Pancreas (tissue), 10 donors: ENCODE data around the gene KCNMA1. TPM values are rescaled to one million over a fixed set of nuclear protein-coding genes. Genes with fewer than 3 reads are reported as not detected.
A peak's percentile ranks its signal among the peaks of the same experiment; 100 is the strongest.

Source experiments
- ATAC-seq, 4 donors: fragments of 200-7000 bp; cut with Tn5 transposase; one replicate each; pipeline versions ENCODE4 v1.8.0 to v1.9.1; 2020; ENCODE audit warnings: mild to moderate bottlenecking in 4 of 4, moderate library complexity in 4 of 4
- DNase-seq, 6 donors: peaks; one replicate each; pipeline ENCODE4 v3.0.0-alpha.2; 2020
- FAIRE-seq: peaks from 2 replicates; lab custom pipeline; 2012; peaks lifted over from hg19 to GRCh38; lab: Jason Lieb, UNC
- H3K27ac ChIP-seq, 4 donors: fragments of 200-600 bp; sonication (generic); 1 replicate in 3 of 4; 2 replicates in 1 of 4; pipeline versions ENCODE4 v1.5.0 to v1.8.0; 2020
- H3K27me3 ChIP-seq, 4 donors: fragments of 200-600 bp; one replicate each; pipeline ENCODE4 v1.8.0; 2021
- H3K36me3 ChIP-seq, 3 donors: fragments of 200-600 bp; sonication (generic) in 1 of 3; one replicate each; pipeline versions ENCODE4 v1.5.0 to v1.8.0; 2020 to 2021
- H3K4me1 ChIP-seq, 3 donors: fragments of 200-600 bp; one replicate each; pipeline ENCODE4 v1.8.0; 2021
- H3K4me3 ChIP-seq, 4 donors: fragments of 200-600 bp; sonication (generic) in 2 of 4; one replicate each; pipeline versions ENCODE4 v1.5.0 to v1.8.0; 2020 to 2021
- H3K9me3 ChIP-seq, 4 donors: fragments of 200-600 bp; one replicate each; pipeline ENCODE4 v1.8.0; 2021
- CTCF ChIP-seq, 4 donors: fragments of 200-600 bp; sonication (generic) in 3 of 4; IDR thresholded peaks; one replicate each; pipeline versions ENCODE4 v1.5.0 to v1.8.0; 2021; ENCODE audit warnings: antibody characterized with exemption in 4 of 4
- WGBS, 2 donors: extraction: QIAGEN DNeasy Blood & Tissue Kit; methylation state at CpG; one replicate each; pipeline ENCODE4 v1.1.7; 2013; 5-methylcytosine and 5-hydroxymethylcytosine counted together
- intact Hi-C, 3 donors: fragments of 100-400 bp; cut with DNase I; formaldehyde crosslinking; loops; one replicate each; pipeline versions ENCODE4 v1.11.1 to v1.14.2; 2022
- polyA plus RNA-seq, 2 donors: library from polyadenylated mRNA; stranded (reverse); fragments of 200-250 nt; gene quantifications; one replicate each; pipeline ENCODE4 v1.2.3, GENCODE V29; 2013
- total RNA-seq, 6 donors: library from RNA; stranded (reverse); fragmentation: NEBNext Ultra II Directional in 4 of 6; extraction: Animal tissue kit (Norgen Biotek cat#: 25700) in 4 of 6; gene quantifications; one replicate each; pipeline versions ENCODE4 v1.2.1 to v1.2.4, GENCODE V29; 2021 to 2023
- donor health status: healthy with polysubstance abuse.
- donor health status: DM: no; HTN: no; CAD: no; lungs with moderate emphysema.
- donor health status: DM: no; HTN: no; CAD: no.
- donor health status: control.
- donor health status: control.
- donor health status: Bipolar disorder and iron deficiency.
- donor health status: DM: yes; HTN: yes; CAD: no.
- donor health status: DM: no; HTN: no; CAD: no.
- donor health status: DM: no; HTN: no; CAD: no.
- donor health status: DM: yes; HTN: yes; CAD: no.

KCNMA1 gene
- total and polyA plus RNA-seq, 8 donors: 3.5 to 19.4 (median 9.3) TPM

GRCh38 chr10:77387247-77387646, 250.4 kb downstream of the KCNMA1 start:
- Histone ChIP-seq H3K4me1 (peaks cover 16 to 34% (median 23%) of the 10 kb centered on the region in 3 donors), H3K9me3 (no peaks in the 10 kb centered on the region), H3K4me3 (no peak overlapping the region), H3K27me3 (no peaks in the 10 kb centered on the region), H3K27ac (peak overlapping the region in 1 of 4 donors; percentile 35), H3K36me3 (no peaks in the 10 kb centered on the region)
- intact Hi-C loops: no loop called here
- no peak for TF ChIP-seq CTCF (IDR thresholded peaks at IDR 0.05)
- ATAC-seq (peak in 3 of 4 donors; percentile 18 to 65 (median 23)), DNase-seq (no peak), FAIRE-seq (no peak)

- no peaks in the 10 kb centered on the region for H3K9me3 ChIP-seq
- ATAC-seq: peak in 3 of 4 donors; percentile 6 to 21 (median 9)
- no peak overlapping the region for H3K4me3 ChIP-seq
- H3K4me1 ChIP-seq: peaks cover 16 to 34% (median 23%) of the 10 kb centered on the region in 3 donors
- WGBS, 2 donors: 42 to 50% methylated on average over 5 of the region's 5 CpGs
- DNase-seq: no peak
- H3K27ac ChIP-seq: peak overlapping the region in 1 of 4 donors; percentile 35
- no peaks in the 10 kb centered on the region for H3K27me3 ChIP-seq
- FAIRE-seq: no peak
- no peak for TF ChIP-seq CTCF (IDR thresholded peaks at IDR 0.05)
- intact Hi-C loops: no loop called here
- H3K36me3 ChIP-seq: no peaks in the 10 kb centered on the region
These were observed 250.8 kb downstream of the KCNMA1 start for GRCh38 chr10:77386838-77387237.

GRCh38 chr10:77386365-77386764, 251.2 kb downstream of the KCNMA1 start:
- Histone ChIP-seq H3K27ac (peak overlapping the region in 1 of 4 donors; percentile 35), H3K9me3 (no peaks in the 10 kb centered on the region), H3K4me1 (peaks cover 15 to 34% (median 19%) of the 10 kb centered on the region in 3 donors), H3K27me3 (no peaks in the 10 kb centered on the region), H3K36me3 (no peaks in the 10 kb centered on the region), H3K4me3 (no peak overlapping the region)
- WGBS, 2 donors: 67 to 70% methylated on average over 4 of the region's 4 CpGs
- intact Hi-C loops: no loop called here
- no peak for DNase-seq
- peak in 1 of 4 donors; percentile 6 for ATAC-seq
- FAIRE-seq: no peak
- TF ChIP-seq CTCF (IDR thresholded peaks at IDR 0.05): no peak

DNA sequence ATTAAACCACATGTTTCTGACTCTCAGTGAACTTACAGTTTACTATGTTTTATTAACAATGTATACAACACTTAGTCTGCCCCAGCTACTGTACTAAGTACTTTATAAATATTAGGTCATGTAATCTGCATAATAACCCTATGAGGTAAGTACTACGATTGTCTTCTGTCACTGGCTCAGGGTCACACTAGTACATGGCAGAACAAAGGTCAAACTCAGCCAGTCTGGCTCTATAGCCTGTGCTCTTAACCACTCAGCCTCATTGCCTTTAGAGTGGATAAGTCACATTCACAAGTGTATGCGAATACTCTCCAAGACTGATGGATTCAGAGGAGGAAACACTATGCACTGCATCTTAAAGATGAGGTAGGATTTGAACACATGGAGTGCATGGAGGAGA, 252.3 kb downstream of the KCNMA1 start:
- FAIRE-seq (no peak), ATAC-seq (peak in 2 of 4 donors; percentile 5 to 30), DNase-seq (no peak)
- Histone ChIP-seq H3K27me3 (no peaks in the 10 kb centered on the region), H3K9me3 (no peaks in the 10 kb centered on the region), H3K4me3 (no peak overlapping the region), H3K4me1 (peaks cover 8 to 26% (median 11%) of the 10 kb centered on the region in 3 donors), H3K27ac (no peak overlapping the region), H3K36me3 (no peaks in the 10 kb centered on the region)
- no peak for TF ChIP-seq CTCF (IDR thresholded peaks at IDR 0.05)
- intact Hi-C loops: no loop called here
- 58 to 68% methylated on average over 2 of the region's 2 CpGs for WGBS, 2 donors

GRCh38 chr10:77383861-77384553, 253.6 kb downstream of the KCNMA1 start:
- intact Hi-C loops: no loop called here
- no peak for DNase-seq
- 85 to 88% methylated on average over 14 of the region's 14 CpGs for WGBS, 2 donors

More at GRCh38 chr10:77383861-77384553, 253.6 kb downstream of the KCNMA1 start:
- H3K4me1 ChIP-seq: peaks cover 12 to 28% (median 22%) of the 10 kb centered on the region in 3 donors
- no peaks in the 10 kb centered on the region for H3K27me3 ChIP-seq
- no peak for FAIRE-seq
- H3K36me3 ChIP-seq: no peaks in the 10 kb centered on the region
- H3K27ac ChIP-seq: no peak overlapping the region
- no peak overlapping the region for H3K4me3 ChIP-seq
- no peak for TF ChIP-seq CTCF (IDR thresholded peaks at IDR 0.05)
- peak in 1 of 4 donors; percentile 35 for ATAC-seq
- H3K9me3 ChIP-seq: no peaks in the 10 kb centered on the region
